Neural crest cell (in vitro differentiated cells): ENCODE measurements around the gene MTHFSD. TPM values are rescaled to one million over a fixed set of nuclear protein-coding genes. Genes with fewer than 3 reads are reported as not detected.
A peak's percentile ranks its signal among the peaks of the same experiment; 100 is the strongest.

Experiments used
- DNase-seq: peaks from one replicate; pipeline ENCODE4 v3.0.0; 2021; ENCODE audit warnings: low read depth, mixed read lengths, low spot score
- H3K27ac Mint-ChIP-seq: one replicate; pipeline ENCODE4 v1.8.0; 2021; ENCODE audit warnings: mild to moderate bottlenecking, mixed read lengths; ENCODE audit not compliant: unreplicated experiment
- H3K27me3 Mint-ChIP-seq: 2 replicates; pipeline ENCODE4 v1.8.0; 2021; ENCODE audit warnings: low read depth, mild to moderate bottlenecking, mixed read lengths
- H3K36me3 Mint-ChIP-seq: 2 replicates; pipeline ENCODE4 v1.8.0; 2021; ENCODE audit warnings: low read depth, mild to moderate bottlenecking, mixed read lengths
- H3K4me1 Mint-ChIP-seq: 2 replicates; pipeline ENCODE4 v1.8.0; 2021; ENCODE audit warnings: mixed read lengths
- H3K4me3 Mint-ChIP-seq: one replicate; pipeline ENCODE4 v1.8.0; 2021; ENCODE audit warnings: mild to moderate bottlenecking, mixed read lengths
- H3K9me3 Mint-ChIP-seq: 2 replicates; pipeline ENCODE4 v1.8.0; 2021; ENCODE audit warnings: mixed read lengths
- CTCF ChIP-seq: fragments of 200-600 bp; sonication (generic); conservative IDR thresholded peaks from 2 replicates; pipeline ENCODE4 v1.5.0; 2021; ENCODE audit warnings: antibody characterized with exemption, mild to moderate bottlenecking
- total RNA-seq: library from RNA; stranded (reverse); gene quantifications from 2 replicates; pipeline ENCODE4 v1.2.1, GENCODE V29; 2021

The MTHFSD gene
- total RNA-seq, 1 donor from 2014 or later, result 14.0 TPM

- DNase-seq, result no peak
- Mint-ChIP-seq H3K27me3 (peaks cover 99% of the 10 kb centered on the region), H3K36me3 (no peaks in the 10 kb centered on the region), H3K9me3 (no peaks in the 10 kb centered on the region), H3K4me1 (peaks cover 27% of the 10 kb centered on the region), H3K27ac (no peak overlapping the region), H3K4me3 (peak overlapping the region; percentile 47)
- no peak for TF ChIP-seq CTCF
Observed at GRCh38 chr16:86496262-86496928, 58.6 kb downstream of the MTHFSD start.

GRCh38 chr16:86495756-86496261 lies 59.2 kb downstream of the MTHFSD start:
- H3K27ac Mint-ChIP-seq, result no peak overlapping the region
- H3K4me3 Mint-ChIP-seq, result peak overlapping the region; percentile 47
- no peak for TF ChIP-seq CTCF
- peaks cover 99% of the 10 kb centered on the region for H3K27me3 Mint-ChIP-seq
- peaks cover 33% of the 10 kb centered on the region for H3K4me1 Mint-ChIP-seq
- H3K36me3 Mint-ChIP-seq, result no peaks in the 10 kb centered on the region
- no peaks in the 10 kb centered on the region for H3K9me3 Mint-ChIP-seq
- no peak for DNase-seq

- DNase-seq, result no peak
- Mint-ChIP-seq H3K4me3 (no peak overlapping the region), H3K36me3 (no peaks in the 10 kb centered on the region), H3K4me1 (peaks cover 35% of the 10 kb centered on the region), H3K27me3 (peaks cover 99% of the 10 kb centered on the region), H3K9me3 (no peaks in the 10 kb centered on the region), H3K27ac (no peak overlapping the region)
- TF ChIP-seq CTCF, result no peak
Observed at GRCh38 chr16:86495357-86495701, 59.7 kb downstream of the MTHFSD start.

- Mint-ChIP-seq H3K9me3 (no peaks in the 10 kb centered on the region), H3K27me3 (peaks cover 99% of the 10 kb centered on the region), H3K4me1 (peaks cover 35% of the 10 kb centered on the region), H3K4me3 (no peak overlapping the region), H3K27ac (no peak overlapping the region), H3K36me3 (no peaks in the 10 kb centered on the region)
- TF ChIP-seq CTCF, result no peak
- no peak for DNase-seq
Observed at GRCh38 chr16:86494565-86495356, 60.3 kb downstream of the MTHFSD start.

GRCh38 chr16:86494039-86494564 lies 60.9 kb downstream of the MTHFSD start:
- Mint-ChIP-seq H3K27me3 (peaks cover 99% of the 10 kb centered on the region), H3K36me3 (no peaks in the 10 kb centered on the region), H3K4me1 (peaks cover 32% of the 10 kb centered on the region), H3K27ac (no peak overlapping the region), H3K4me3 (no peak overlapping the region), H3K9me3 (no peaks in the 10 kb centered on the region)
- TF ChIP-seq CTCF, result no peak
- no peak for DNase-seq
